Stimulated activated CD4-positive, alpha-beta T cell treated with anti-CD3 and anti-CD28 coated beads, TNF-alpha, amount 100 ng/mL, for 4 hours (primary cell): ENCODE data around the gene PIGL.

Experiments used
- DNase-seq, 3 experiments: peaks; one replicate each; pipeline ENCODE4 v3.0.0-alpha.2; 2020; ENCODE audit warnings: low read depth in 3 of 3

The PIGL gene

GRCh38 chr17:16353317-16354174 lies 136.5 kb downstream of the PIGL start, which contains the start of gene CENPV:
Gene CENPV (minus strand): TSS chr17:16353469. CDS start chr17:16353436, 33 bp downstream.
- DNase-seq: peak; percentile 41 to 57 (median 56)

GRCh38 chr17:16354585-16354984 lies 137.6 kb downstream of the PIGL start:
- no peak for DNase-seq

- no peak for DNase-seq
Observed at GRCh38 chr17:16358394-16358793, 141.4 kb downstream of the PIGL start.

GRCh38 chr17:16361874-16362273 lies 144.9 kb downstream of the PIGL start:
- DNase-seq: no peak

GRCh38 chr17:16363749-16364536 lies 146.9 kb downstream of the PIGL start:
- DNase-seq: peak; percentile 52 to 64 (median 55)

GRCh38 chr17:16364625-16365024 lies 147.6 kb downstream of the PIGL start:
- DNase-seq: no peak

GRCh38 chr17:16371742-16372141 lies 154.7 kb downstream of the PIGL start:
- DNase-seq: no peak

- no peak for DNase-seq
Observed at GRCh38 chr17:16374146-16374938, 157.3 kb downstream of the PIGL start.
